DMS 273 treated with DMSO at 0.1 percent for 48 hours (cell line): Measurements from ENCODE around the gene NPIPB8.
"Not testable (repeated sequence)": the region's sequence is repeated elsewhere in the genome, so short reads cannot be mapped to it uniquely, and the experiment has no call there.

Source experiments
- DNase-seq: peaks from one replicate; lab custom pipeline; 2025; lab: John Stamatoyannopoulos, UW

The NPIPB8 gene

GRCh38 chr16:28607116-28607623 lies 30.7 kb upstream of the NPIPB8 start:
- DNase-seq, result no peak

GRCh38 chr16:28607681-28608495 lies 30.0 kb upstream of the NPIPB8 start:
- not testable (repeated sequence) for DNase-seq

GRCh38 chr16:28608496-28608808 lies 29.4 kb upstream of the NPIPB8 start:
- not testable (repeated sequence) for DNase-seq

DNA sequence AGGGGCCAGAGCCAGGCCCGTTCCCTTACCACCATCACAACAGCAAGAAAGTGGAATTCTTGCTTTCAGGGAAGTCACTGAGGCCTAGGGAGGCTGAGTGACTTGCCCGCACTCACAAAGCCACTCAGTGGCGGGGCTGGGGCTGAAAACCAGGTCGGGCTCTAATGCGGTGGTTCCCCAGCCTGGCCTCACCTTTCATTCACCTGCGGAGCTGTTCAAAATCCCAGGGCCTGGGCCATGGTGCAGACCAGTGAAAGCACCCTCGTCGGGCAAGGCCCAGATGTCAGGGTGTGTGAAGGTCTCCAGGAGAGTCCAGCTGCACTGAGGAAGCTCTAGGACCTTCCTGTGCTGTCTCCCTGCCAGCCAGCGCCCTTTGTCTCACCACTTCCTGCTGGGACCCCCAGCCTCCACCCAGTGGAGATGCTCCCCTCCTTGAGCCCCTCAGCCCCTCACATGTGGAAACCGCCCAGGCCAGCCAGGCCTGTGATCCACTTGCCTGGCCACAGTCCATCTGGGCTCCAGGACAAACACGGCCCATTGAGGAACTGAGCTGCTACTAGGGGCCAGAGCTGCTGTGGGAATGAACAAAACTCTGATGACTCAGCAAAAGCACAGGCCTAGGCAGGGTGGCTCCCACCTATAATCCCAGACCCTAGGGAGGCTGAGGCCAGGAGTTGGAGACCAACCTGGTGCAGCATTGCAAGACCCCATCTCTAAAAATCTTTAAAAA lies 28.8 kb upstream of the NPIPB8 start:
- not testable (repeated sequence) for DNase-seq

GRCh38 chr16:28609631-28610594 lies 28.0 kb upstream of the NPIPB8 start, which contains the start of gene SULT1A1:
Gene SULT1A1, minus strand, starts transcription at chr16:28610044. Its CDS starts 1,189 bp downstream, at chr16:28608855.
- no peak for DNase-seq

- DNase-seq, result no peak
These were observed 27.2 kb upstream of the NPIPB8 start for GRCh38 chr16:28610595-28611191.

DNA sequence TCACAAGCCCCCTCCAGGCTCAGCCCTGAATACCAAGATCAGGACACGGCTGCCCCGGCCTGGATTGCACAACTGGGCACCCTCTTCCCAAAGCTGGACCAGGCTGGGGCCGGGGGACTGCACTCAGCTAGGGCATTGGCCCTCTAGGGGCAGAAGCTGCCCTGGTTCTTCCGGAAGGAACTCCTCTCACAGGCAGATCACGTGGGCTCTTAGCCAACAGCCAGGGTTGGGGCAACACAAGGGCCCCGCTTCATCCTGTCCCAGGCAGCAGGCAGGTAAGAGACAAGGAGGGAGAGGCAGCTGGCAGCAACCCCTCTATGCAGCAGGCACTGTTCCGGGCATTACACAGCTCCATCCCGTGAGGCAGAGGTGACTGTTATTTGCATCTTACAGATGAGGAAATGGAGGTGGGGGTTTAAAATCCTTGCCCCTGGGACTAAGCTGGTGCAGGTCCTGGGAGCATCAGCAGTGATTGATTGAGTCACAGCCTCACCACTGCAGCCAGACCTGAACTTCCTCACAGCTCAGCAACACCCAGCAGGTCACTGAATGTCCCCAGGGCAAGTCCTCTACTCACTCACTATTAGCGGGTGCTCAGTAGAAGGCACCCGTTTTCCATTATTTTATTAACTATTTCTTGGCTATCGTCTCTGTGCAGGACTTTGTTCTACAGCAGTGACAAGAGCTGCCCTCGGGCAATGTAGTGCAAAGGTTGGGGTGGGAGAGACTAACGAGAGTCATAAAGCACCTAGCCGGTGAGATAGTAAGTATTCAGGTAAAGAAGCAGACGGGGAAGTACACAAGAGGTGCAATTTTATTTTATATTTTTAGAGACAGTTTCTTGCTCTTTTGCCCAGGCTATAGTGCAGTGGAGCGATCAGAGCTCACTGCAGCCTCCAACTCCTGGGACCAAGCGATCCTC lies 25.2 kb upstream of the NPIPB8 start:
- not testable (repeated sequence) for DNase-seq

DNA sequence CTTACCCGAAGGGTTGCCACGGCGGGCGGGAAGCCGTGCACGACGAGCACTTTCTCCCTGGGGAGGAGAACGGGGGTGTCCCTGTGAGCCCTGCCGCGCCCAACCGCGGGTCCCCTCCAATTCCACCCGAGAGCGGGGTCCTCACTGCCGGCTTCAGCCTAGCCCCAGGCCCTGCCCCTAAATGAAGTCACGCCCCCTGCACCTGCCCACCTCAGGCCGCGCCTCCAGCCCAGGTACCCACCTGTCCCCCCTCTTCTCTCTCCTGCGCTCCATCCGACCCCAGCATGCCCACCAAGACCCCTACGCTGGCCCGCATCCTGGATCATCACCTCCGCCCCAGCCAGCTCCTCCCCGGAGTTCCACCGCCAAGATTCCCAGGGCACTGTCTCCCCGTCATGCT lies 24.0 kb upstream of the NPIPB8 start:
- DNase-seq, result not testable (repeated sequence)

DNA sequence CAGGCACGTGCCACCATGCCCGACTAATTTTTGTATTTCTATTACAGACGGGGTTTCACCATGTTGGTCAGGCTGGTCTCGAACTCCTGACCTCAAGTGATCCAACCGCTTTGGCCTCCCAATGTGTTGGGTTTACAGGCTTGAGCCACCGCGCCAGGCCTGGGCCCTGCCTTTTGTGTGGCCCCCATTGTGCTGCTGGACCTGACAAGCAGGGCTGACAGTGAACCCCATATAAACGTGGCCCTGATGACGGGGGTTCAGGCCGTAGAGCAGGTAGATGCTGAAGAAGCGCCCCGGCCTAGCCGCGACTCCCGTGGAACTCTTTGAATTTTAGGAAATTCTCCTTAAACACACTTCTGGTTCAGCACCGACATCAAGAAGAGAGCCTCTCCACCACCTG lies 23.3 kb upstream of the NPIPB8 start:
- DNase-seq, result not testable (repeated sequence)

DNA sequence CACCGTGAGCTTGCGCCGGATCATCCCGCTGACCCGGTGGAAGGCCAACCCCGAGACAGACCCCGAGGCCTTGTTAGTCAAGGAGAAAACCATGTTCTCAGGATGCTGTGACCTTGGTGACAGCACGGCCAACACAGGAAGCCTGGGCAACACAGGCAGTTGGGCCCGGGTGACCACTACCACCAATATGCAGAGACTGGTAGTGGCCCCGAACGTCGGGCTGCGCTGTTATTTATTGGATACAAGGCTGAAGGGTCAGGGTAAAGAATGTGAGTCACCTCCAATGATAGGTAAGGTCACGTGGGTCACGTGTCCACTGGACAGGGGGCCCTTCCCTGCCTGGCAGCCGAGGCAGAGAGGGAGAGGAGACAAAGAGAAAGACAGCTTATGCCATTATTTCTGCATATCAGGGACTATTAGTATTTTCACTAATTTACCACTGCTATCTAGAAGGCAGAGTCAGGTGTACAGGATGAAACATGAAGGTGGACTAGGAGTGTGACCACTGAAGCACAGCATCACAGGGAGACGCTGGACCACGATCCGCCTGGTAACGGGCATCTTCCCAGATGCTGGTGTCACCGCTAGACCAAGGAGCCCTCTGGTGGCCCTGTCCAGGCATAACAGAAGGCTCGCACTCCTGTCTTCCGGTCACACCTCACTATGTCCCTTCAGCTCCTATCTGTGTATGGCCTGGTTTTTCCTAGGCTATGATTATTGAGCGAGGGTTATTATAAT lies 22.2 kb upstream of the NPIPB8 start:
- not testable (repeated sequence) for DNase-seq

DNA sequence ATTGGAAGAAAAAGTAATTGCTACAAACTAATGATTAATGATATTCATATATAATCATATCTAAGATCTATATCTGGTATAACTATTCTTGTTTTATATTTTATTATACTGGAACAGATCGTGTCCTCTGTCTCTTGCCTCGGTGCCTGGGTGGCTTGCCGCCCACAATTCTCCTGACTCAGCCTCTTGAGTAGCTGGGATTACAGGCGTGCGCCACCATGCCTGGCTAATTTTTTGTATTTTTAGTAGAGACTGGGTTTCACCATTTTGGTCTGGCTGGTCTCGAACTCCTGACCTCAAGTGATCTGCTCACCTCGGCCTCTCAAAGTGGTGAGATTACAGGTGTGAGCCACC lies 21.7 kb upstream of the NPIPB8 start:
- not testable (repeated sequence) for DNase-seq

GRCh38 chr16:28616636-28617035 lies 21.2 kb upstream of the NPIPB8 start:
- no peak for DNase-seq

GRCh38 chr16:28617874-28618273 lies 20.0 kb upstream of the NPIPB8 start:
- DNase-seq, result no peak

DNA sequence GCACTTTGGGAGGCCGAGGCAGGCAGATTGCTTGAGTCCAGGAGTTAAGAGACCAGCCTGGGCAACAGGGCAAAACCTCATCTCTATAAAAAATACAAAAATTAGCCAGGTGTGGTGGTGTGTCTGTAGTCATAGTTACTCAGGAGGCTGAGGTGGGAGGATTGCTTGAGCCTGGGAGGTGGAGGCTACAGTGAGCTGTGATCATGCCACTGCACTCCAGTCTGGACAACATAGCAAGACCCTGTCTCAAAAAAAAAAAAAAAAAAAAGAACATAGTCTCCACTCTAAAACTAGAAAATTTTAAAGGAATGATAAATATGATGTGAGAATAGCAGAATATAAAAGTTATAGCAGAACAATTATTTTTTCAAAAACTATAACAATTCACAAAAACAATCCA lies 17.5 kb upstream of the NPIPB8 start:
- not testable (repeated sequence) for DNase-seq

- no peak for DNase-seq
These were observed 16.2 kb upstream of the NPIPB8 start for GRCh38 chr16:28621481-28622155.

DNA sequence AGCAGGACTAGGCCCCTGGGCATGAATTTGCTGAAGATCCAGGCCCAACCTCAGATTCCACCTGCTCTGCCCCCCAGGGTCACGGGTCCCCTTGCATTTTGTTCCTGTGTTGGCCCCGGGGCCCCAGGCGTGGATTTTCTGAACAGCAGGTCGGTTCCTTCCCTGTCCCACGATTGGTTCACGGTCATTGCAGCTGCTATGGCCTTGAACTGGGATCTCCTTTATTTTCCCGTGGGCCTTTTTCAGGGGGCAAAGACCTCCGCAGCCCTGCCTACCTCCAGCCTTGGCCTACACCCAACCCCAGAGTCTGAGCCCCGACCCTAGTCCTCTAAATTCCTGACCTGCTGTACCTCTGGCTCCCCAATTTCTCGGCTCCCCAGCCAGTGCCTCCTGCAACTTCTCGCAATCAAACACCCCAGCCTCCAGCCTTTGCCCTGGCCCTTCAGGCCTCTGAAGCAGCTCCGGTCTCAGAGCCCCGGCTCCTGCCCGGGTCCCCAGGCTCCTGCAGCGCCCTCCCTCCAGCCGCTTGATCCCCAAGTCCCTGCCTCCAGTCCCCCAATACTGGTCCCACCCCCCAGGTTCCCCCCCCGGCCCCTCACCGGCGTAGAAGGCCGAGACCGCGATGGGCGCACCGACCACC lies 15.2 kb upstream of the NPIPB8 start:
- not testable (repeated sequence) for DNase-seq

- DNase-seq, result no peak
These were observed 14.6 kb upstream of the NPIPB8 start for GRCh38 chr16:28623172-28623711.

DNA sequence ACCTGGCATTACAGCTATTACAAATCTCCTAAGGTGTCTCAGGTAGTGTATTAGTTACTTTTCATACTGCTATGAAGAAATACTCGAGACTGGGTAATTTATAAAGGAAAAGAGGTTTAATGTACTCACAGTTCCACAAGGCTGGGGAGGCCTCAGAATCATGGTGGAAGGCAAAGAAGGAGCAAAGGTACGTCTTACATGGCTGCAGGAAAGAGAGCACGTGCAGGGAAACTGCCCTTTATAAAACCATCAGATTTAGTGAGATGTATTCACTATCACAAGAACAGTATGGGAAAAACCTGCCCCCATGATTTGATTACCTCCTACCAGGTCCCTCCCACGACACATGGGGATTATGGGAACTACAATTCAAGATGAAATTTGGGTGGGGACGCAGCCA lies 7.0 kb upstream of the NPIPB8 start:
- DNase-seq, result not testable (repeated sequence)
